Kidney capillary endothelial cell (primary cell): Measurements from ENCODE around the gene MORC1.

Experiments used
- DNase-seq: peaks from one replicate; pipeline ENCODE4 v3.0.0-alpha.2; 2018; ENCODE audit warnings: low spot score

Gene MORC1

DNA sequence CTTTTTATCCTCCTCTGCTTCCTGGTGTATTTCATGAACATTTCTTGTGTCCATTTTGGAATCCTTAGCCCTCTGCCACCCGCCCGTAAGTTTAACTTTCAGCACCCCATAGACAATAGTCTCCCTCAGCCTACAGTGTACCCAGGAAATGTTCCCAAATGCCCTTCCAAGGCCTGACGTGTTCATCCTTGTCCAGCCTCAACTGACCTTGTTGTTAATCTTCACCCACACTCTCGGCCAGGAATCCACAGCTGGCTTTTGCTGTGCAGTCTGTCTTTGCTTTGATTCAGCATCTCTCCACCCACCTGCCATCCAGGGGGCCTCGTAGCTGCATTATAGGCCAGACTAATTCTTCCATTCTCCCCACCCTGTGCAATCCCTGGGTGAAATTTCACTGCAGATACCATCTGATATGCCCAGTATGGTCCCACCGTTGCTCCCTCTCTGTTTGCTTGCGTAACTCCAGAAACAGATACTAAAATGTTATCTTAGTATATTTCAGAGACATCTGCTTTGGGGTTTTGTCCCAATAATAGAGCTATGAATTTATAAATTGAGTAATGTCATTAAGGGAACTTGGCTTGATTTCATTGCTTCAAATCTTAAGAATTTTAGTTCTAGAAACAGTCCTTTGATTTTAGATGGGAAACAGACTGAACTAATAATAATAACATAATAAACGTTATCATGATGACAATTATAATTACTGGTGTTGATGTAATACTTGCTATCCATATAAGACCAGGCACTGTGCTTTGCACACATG is 180.8 kb downstream of the MORC1 start:
- no peak for DNase-seq

- DNase-seq, result no peak
Measured at GRCh38 chr3:108931035-108931434, 186.9 kb downstream of the MORC1 start.

- DNase-seq, result no peak
Measured at GRCh38 chr3:108918866-108919265, 199.1 kb downstream of the MORC1 start.

GRCh38 chr3:108914774-108915641 is 202.9 kb downstream of the MORC1 start:
- peak; percentile 66 for DNase-seq

DNA sequence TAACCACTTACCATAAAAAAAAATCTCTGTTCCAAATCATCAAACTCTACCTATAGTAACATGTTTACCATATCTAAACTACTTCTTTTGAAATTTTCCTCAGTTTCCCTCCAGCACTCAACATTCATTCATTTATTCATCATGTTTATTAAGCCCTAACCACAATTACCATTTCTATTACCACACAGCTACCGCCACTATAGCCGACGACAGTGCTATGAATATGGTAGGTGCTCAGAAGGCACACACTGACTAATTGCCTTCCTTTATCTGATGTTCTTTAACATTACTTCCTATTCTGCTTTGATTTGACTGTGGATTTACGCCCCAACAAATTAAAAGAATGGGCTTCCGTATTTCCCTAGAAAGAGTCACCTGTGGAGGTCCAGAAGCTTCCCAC is 208.1 kb downstream of the MORC1 start:
- DNase-seq, result no peak
